HG03575 (cell line): Measurements from ENCODE around the gene THEMIS2.
"Not testable (repeated sequence)": the region's sequence is repeated elsewhere in the genome, so short reads cannot be mapped to it uniquely, and the experiment has no call there.

Source experiments
- ATAC-seq: cut with Tn5 transposase; IDR thresholded peaks from one replicate; pipeline ENCODE4 v1.9.1; 2021; ENCODE audit not compliant: unreplicated experiment, insufficient number of reproducible peaks, low FRiP score; ENCODE audit errors: extremely low read depth

THEMIS2 gene

GRCh38 chr1:27862004-27862403 is 10.3 kb upstream of the THEMIS2 start:
- no peak for ATAC-seq

DNA sequence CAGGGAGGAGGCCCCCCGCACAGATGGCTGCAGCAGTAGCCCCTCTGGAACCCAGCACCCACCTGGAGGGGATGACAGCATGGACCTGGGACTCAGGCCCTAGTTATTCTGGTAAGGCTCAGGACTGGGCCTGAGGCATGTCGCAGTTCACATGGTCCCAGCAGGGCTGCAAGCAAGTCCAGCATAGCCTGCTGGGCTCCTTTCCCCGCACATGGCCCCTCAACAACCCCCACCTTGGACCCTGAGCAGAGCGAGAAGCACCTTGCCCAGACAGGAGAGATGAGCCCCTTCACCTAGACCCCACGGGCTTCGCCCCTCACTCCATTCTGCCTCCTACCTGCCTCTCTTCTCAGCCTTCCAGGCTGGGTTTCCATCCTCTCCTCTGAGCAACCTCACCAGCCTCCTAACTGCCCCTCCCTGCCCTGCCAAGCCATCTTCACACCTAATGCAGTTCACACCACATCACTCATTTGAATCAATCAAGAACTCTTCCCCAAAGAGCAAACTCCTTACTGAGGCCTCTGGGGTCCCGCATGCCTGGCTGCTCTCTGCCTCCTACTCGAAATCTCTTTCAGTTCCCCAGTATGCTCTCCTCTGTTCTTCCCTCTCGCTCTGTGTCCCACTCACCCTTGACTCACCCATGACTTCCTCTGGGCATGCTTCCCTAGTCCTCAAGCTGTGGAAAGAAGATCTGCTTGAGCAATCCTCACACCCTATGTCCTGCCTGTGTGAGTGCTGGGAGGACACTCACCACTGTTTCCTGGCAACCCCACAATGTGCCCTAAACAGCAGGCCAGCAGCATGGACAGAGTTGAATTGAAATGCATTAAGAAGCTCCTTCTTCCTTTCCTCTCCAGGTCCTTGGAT is 9.4 kb upstream of the THEMIS2 start:
- no peak for ATAC-seq

DNA sequence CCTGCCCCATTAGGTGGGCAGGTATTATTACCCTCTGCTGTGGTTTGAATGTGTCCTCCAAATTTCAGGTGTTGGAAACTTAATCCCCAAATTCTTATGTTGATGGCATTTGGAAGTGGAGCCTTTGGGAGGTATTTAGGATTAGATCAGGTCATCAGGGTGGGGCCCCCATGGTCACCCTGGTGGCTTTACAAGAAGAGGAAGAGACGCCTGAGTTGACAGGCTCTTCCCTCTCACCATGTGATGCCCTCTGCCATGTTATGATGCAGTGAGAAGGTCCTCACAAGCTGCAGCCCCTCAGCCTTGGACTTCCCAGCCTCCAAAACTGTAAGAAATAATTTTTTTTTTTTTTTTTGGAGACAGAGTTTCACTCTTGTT is 8.8 kb upstream of the THEMIS2 start:
- ATAC-seq, result no peak

DNA sequence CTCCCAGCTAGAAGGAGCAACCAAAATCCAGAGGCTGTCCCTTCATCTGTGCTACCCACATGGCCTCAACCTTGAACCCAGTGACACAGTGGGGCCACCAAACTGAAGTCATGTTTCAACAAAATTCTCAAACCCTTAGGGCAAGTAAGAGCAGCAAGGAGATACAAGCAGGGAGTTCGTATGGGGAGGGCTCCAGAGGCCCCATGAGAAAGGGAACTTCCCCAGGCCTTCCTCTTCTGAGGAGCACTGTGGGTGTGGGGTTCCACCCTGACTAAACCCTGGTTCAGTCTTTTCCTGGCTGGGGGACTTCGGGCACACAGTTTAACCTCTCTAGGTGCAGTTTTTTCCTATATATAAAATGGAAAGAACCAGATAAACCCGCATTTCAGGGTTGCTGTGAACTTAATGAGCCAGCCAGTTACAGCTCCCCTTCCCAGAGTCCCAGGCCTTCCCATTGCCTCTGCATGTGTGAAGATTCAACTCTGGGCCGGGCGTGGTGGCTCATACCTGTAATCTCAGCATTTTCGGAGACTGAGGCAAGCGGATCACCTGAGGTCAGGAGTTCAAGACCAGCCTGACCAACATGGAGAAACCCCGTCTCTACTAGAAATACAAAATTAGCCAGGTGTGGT is 8.0 kb upstream of the THEMIS2 start:
- ATAC-seq, result no peak

- ATAC-seq, result no peak
Measured at GRCh38 chr1:27865821-27866220, 6.5 kb upstream of the THEMIS2 start.

DNA sequence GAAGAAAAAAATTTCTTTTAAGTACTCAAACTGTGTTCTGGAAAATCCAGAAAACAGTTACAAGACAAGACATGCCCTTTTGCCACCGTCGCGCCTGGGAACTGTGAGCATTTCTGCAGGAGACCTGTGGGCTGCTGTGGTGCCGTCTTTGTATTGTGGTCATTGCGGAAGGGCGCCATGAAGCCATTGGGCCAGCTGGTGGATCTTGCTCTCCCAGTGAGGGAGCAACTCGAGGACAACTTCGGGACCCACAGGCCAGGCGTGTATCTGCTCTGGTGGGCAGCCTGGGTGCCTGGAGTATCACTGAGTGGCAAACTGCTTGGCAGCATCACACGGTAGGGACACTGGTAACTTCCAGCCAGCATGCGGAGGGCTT is 3.8 kb upstream of the THEMIS2 start:
- ATAC-seq, result no peak

DNA sequence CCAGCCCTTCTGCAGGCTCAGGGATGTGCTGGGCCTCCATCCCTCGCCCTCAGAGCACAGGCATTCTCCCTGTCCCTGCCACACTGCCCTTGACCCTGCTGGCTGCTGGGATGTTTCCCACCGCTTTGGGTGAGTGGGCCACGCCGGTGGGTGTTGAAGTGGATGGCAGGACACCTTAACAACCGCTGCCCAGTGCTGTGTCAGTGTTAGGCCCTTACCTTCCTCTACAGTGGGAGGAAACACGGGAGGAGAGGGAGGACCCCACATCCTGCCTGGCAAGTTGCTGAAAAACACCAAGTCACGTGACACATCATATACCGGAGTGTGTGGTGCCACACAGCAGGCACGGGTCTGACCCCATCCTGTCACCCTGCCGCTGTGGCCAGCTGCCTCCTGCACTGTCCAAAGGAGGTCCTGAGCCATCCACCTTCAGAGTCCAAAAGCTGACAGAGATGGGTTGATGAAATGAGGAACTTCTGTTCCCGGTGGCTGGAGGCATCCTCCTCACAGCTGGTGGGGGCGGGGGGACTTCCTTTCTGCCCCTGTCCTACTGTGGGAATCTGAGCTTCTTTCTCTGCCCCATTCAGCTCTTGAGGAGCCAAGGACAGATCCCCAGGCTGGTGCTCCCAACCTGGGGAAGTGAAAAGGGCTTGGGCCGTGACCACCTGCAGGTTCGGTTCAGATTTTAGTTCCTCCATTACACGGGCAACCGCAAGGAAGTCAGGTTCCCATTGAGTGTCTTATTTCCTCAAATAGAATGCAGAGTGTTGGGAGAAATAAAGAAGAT is 3.2 kb upstream of the THEMIS2 start:
- no peak for ATAC-seq

DNA sequence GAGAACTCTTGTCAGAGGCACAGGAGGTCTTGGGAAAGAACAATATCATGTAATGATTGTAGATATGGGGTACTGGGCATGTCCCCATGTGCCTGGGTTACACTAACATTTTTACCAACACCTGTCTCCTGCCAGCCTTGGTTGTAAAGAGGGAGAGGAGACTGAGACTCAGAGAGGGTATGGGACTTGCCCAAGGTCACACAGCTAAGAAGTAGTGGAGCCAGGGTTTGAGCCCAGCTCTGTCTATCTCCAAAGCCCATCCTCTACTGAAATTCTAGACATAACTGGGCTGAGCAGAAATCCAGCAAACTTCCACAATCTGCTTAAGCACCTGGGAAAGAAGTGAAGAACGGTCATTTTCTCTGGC is 2.6 kb upstream of the THEMIS2 start:
- no peak for ATAC-seq

DNA sequence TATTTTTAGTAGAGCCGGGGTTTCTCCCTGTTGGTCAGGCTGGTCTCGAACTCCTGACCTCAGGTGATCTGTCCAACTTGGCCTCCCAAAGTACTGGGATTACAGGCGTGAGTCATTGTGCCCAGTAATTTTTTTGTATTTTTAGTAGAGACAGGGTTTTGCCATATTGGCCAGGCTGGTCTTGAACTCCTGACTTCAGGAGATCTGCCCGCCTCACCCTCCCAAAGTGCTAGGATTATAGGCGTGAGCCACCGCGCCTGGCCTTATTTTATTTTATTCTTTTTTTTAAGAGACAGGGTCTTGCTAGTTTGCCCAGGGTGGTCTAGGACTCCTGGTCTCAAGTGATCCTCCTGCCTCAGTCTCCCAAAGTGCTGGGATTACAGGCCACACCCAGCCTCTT is 1.3 kb upstream of the THEMIS2 start:
- ATAC-seq, result not testable (repeated sequence)

GRCh38 chr1:27872802-27873551 is 633 bp downstream of the THEMIS2 start:
- ATAC-seq, result no peak

- ATAC-seq, result no peak
Measured at GRCh38 chr1:27873671-27874384, 1.5 kb downstream of the THEMIS2 start.

DNA sequence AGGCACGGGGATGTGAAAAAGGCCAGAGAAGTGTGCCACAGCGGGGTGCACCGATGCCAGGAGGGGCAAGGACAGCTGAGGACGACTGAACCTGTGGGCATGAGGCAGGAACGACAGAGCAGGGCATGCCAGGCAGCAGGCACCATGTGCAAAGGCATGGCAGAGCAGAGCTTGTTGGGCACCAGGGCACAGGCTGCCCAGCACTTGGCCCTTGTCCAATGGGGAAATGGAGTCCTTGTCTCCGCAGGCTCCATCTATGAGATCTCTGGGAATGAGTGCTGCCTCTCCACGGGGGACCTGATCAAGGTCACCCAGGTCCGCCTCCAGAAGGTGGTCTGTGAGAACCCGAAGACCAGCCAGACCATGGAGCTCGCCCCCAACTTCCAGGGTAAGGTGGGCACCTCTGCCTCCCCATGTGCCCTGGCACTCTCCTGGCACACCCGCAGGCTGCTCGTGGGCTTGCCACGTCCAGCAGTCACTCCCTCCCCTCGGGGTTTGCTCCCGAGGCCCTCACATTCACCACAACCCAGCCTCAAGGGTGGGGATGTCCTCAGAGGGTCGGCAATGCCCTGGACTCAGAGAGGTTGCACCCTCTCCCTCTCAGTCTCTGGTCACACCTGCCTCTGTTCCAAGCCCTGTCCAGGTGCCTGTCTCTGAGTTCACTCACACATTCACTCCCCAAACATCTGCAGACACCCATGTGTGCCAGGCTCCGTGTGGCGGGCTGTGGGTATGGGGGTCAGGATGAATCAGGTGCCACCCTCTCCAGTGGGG is 4.2 kb downstream of the THEMIS2 start:
- no peak for ATAC-seq

DNA sequence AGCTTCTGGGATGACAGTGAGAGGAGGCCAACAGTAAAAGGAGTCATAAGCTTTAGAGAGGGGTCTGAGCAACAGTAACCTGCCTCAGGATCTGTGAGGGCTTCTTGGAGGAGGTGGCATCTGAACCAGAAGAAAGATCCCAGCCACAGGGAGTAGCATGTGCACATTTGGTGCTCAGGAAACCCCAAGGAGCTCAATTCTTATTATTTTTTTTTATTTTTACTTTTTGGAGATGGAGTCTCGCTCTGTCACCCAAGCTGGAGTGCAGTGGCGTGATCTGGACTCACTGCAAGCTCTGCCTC is 4.7 kb downstream of the THEMIS2 start:
- no peak for ATAC-seq

DNA sequence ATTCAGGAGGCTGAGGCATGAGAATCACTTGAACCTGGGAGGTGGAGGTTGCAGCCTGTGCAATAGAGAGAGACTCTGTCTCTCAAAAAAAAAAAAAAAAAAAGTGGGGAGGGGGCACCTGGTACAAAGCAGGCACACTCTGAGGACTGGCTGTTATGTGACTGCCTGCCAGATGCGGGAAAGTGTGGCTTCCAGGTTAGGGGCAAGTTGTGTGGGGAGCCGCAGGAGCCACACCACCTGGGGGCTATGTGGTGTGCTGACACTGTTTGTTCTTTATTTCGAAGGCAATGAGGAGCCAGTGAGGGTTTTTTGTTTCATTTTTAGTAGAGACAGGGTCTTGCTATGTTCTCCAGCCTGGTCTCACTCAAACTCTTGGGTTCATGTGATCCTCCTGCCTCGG is 5.7 kb downstream of the THEMIS2 start:
- ATAC-seq, result no peak

DNA sequence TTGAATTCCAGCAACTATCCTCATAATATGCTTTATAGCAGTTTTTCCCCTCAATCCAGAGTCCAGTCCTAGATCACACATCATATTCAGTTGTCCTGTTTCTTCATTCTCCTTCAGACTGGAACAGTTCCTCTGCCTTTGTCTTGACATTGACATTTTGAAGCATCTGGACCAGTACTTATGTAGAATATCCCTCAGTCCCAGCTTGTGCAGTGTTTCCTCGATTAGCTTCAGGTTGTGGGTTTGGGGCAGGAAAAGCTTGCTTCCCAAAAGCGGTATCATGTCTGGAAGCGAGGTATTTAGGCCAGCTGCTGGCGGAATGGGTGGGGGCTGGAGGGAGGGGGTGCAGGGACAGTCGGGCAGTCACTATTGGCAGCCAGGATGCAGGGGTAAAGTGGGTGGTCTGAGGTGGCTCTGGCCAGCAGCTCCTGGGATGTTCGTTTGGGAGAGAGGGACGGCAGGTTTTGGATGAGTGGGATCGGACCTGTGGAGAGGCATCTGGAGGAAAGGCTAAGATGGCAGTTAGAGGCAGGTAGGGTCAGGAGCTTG is 6.5 kb downstream of the THEMIS2 start:
- no peak for ATAC-seq

- no peak for ATAC-seq
Measured at GRCh38 chr1:27879374-27880082, 7.2 kb downstream of the THEMIS2 start.

GRCh38 chr1:27882543-27882903 is 10.2 kb downstream of the THEMIS2 start:
- no peak for ATAC-seq
